H1 (cell line): Measurements from ENCODE around the gene TTC24. TPM values are rescaled to one million over a fixed set of nuclear protein-coding genes. Genes with fewer than 3 reads are reported as not detected.

Source experiments
- CTCF ChIA-PET: fragments of 300-600 bp; sonication (Branson Sonifier 250); formaldehyde crosslinking; loops from one replicate; lab custom pipeline; 2021; ENCODE audit not compliant: partially characterized antibody; lab: Charles Lee
- POLR2A ChIA-PET: fragments of 300-600 bp; sonication (Branson Sonifier 250); formaldehyde crosslinking; loops from one replicate; lab custom pipeline; 2021; ENCODE audit warnings: inconsistent platforms; ENCODE audit not compliant: partially characterized antibody; lab: Charles Lee
- DNase-seq, 2 experiments: peaks; one replicate each; pipeline versions ENCODE4 v3.0.0 to v3.0.0-alpha.2; 2010 to 2022; ENCODE audit warnings: low spot score in 2 of 2, low read depth in 1 of 2, mixed read lengths in 1 of 2
- FAIRE-seq: peaks from 2 replicates; lab custom pipeline; 2011; peaks lifted over from hg19 to GRCh38; lab: Jason Lieb, UNC
- H2AFZ ChIP-seq: 2 replicates; pipeline ENCODE4 v1.8.1; 2012; ENCODE audit warnings: low read length, inconsistent platforms
- H2AK5ac ChIP-seq: 2 replicates; pipeline ENCODE4 v1.6.1; 2013; ENCODE audit warnings: low read depth, low read length
- H2BK120ac ChIP-seq: replicated peaks from 2 replicates; pipeline ENCODE3; 2013; ENCODE audit warnings: low read depth, low read length, inconsistent platforms
- H2BK12ac ChIP-seq: 2 replicates; pipeline ENCODE4 v1.6.1; 2013; ENCODE audit warnings: low read depth, low read length
- H2BK15ac ChIP-seq: 2 replicates; pipeline ENCODE4 v1.6.1; 2013; ENCODE audit warnings: low read length
- H2BK20ac ChIP-seq: 2 replicates; pipeline ENCODE4 v1.6.1; 2013; ENCODE audit warnings: low read length
- H2BK5ac ChIP-seq: 2 replicates; pipeline ENCODE4 v1.6.1; 2013; ENCODE audit warnings: low read depth, low read length
- H3K14ac ChIP-seq: 2 replicates; pipeline ENCODE4 v1.6.1; 2013; ENCODE audit warnings: inconsistent platforms; ENCODE audit not compliant: insufficient read length
- H3K18ac ChIP-seq: 2 replicates; pipeline ENCODE4 v1.6.1; 2013; ENCODE audit warnings: low read length; ENCODE audit errors: extremely low read depth
- H3K23ac ChIP-seq: 2 replicates; pipeline ENCODE4 v1.6.1; 2013; ENCODE audit warnings: inconsistent platforms; ENCODE audit not compliant: insufficient read length
- H3K23me2 ChIP-seq: 2 replicates; pipeline ENCODE4 v1.6.1; 2013; ENCODE audit warnings: low read depth, low read length
- H3K27ac ChIP-seq: 2 replicates; pipeline ENCODE4 v1.6.1; 2011; ENCODE audit warnings: low read depth, low read length, inconsistent platforms
- H3K27me3 ChIP-seq, 4 experiments: replicated peaks in 1 of 4; 1 replicate in 1 of 4; 2 replicates in 3 of 4; pipeline versions ENCODE4 v1.6.1 to v1.8.1; 2011 to 2013; ENCODE audit warnings: low read length in 3 of 4, mild to moderate bottlenecking in 3 of 4, inconsistent platforms in 2 of 4, mixed read lengths in 2 of 4, moderate library complexity in 1 of 4; ENCODE audit not compliant: control insufficient read depth in 3 of 4, insufficient read depth in 3 of 4; ENCODE audit errors: extremely low read depth in 1 of 4
- H3K36me3 ChIP-seq, 4 experiments: 2 replicates each; pipeline versions ENCODE4 v1.6.1 to v1.8.1; 2011 to 2013; ENCODE audit warnings: mild to moderate bottlenecking in 4 of 4, low read length in 3 of 4, moderate library complexity in 2 of 4, control low read depth in 1 of 4, inconsistent platforms in 1 of 4; ENCODE audit not compliant: insufficient read depth in 4 of 4, control insufficient read depth in 2 of 4
- H3K4ac ChIP-seq: replicated peaks from 2 replicates; pipeline ENCODE3; 2013; ENCODE audit warnings: low read length, low read depth, mixed read lengths, inconsistent platforms; ENCODE audit not compliant: insufficient read length
- H3K4me1 ChIP-seq, 4 experiments: replicated peaks in 1 of 4; 1 replicate in 1 of 4; 2 replicates in 3 of 4; pipeline versions ENCODE4 v1.6.1 to v1.8.1; 2011 to 2013; ENCODE audit warnings: low read length in 3 of 4, inconsistent platforms in 2 of 4, mixed read lengths in 1 of 4; ENCODE audit not compliant: insufficient read depth in 4 of 4, control insufficient read depth in 3 of 4
- H3K4me2 ChIP-seq, 2 experiments: 2 replicates each; pipeline versions ENCODE4 v1.6.1 to v1.8.1; 2011 to 2013; ENCODE audit warnings: low read depth in 2 of 2, low read length in 2 of 2, control low read depth in 1 of 2, inconsistent platforms in 1 of 2, mild to moderate bottlenecking in 1 of 2; ENCODE audit not compliant: insufficient read depth in 1 of 2
- H3K4me3 ChIP-seq, 4 experiments: fragments of 200-600, 300-600 bp in 1 of 4; sonication (generic), shearing (Covaris generic), sonication (Bioruptor Twin) in 1 of 4; 2 replicates each; pipeline versions ENCODE4 v1.5.1 to v1.8.1; 2011 to 2016; ENCODE audit warnings: low read length in 4 of 4, low read depth in 3 of 4, control low read depth in 2 of 4, inconsistent platforms in 2 of 4, mild to moderate bottlenecking in 2 of 4, mixed read lengths in 1 of 4, moderate library complexity in 1 of 4; ENCODE audit not compliant: insufficient read depth in 2 of 4; ENCODE audit errors: extremely low read depth in 1 of 4
- H3K56ac ChIP-seq: replicated peaks from 2 replicates; pipeline ENCODE3; 2013; ENCODE audit warnings: low read depth, mild to moderate bottlenecking, mixed read lengths, low read length, inconsistent platforms; ENCODE audit not compliant: insufficient read length
- H3K79me1 ChIP-seq: 2 replicates; pipeline ENCODE4 v1.6.1; 2013; ENCODE audit warnings: low read depth, low read length, control low read depth
- H3K79me2 ChIP-seq, 2 experiments: 2 replicates each; pipeline versions ENCODE4 v1.6.1 to v1.8.1; 2012 to 2013; ENCODE audit warnings: low read length in 2 of 2, mild to moderate bottlenecking in 2 of 2, inconsistent platforms in 1 of 2; ENCODE audit not compliant: insufficient read depth in 2 of 2, control insufficient read depth in 1 of 2
- H3K9ac ChIP-seq, 4 experiments: replicated peaks in 1 of 4; 1 replicate in 1 of 4; 2 replicates in 3 of 4; pipeline versions ENCODE4 v1.6.1 to v1.8.1; 2011 to 2013; ENCODE audit warnings: low read depth in 3 of 4, low read length in 3 of 4, control low read depth in 2 of 4, mild to moderate bottlenecking in 2 of 4, moderate library complexity in 2 of 4, inconsistent platforms in 1 of 4; ENCODE audit errors: extremely low read depth in 1 of 4
- H3K9me3 ChIP-seq, 2 experiments: 2 replicates each; pipeline versions ENCODE4 v1.6.1 to v1.8.1; 2012 to 2013; ENCODE audit warnings: mild to moderate bottlenecking in 2 of 2, moderate library complexity in 2 of 2, control low read depth in 1 of 2, inconsistent platforms in 1 of 2, low read depth in 1 of 2, low read length in 1 of 2, mixed read lengths in 1 of 2; ENCODE audit not compliant: insufficient read depth in 2 of 2
- H4K20me1 ChIP-seq, 2 experiments: replicated peaks in 1 of 2; 2 replicates each; pipeline versions ENCODE3 to v1.8.1; 2011 to 2013; ENCODE audit warnings: inconsistent platforms in 2 of 2, low read length in 2 of 2, mild to moderate bottlenecking in 1 of 2; ENCODE audit not compliant: insufficient read depth in 2 of 2, control insufficient read depth in 1 of 2
- H4K5ac ChIP-seq: 2 replicates; pipeline ENCODE4 v1.6.1; 2013; ENCODE audit warnings: low read length, low read depth, mixed read lengths, inconsistent platforms; ENCODE audit not compliant: insufficient read length
- H4K8ac ChIP-seq: 2 replicates; pipeline ENCODE4 v1.8.0; 2013; ENCODE audit warnings: mild to moderate bottlenecking, moderate library complexity, low read length, inconsistent platforms; ENCODE audit not compliant: insufficient read depth; ENCODE audit errors: extremely low read depth
- H4K91ac ChIP-seq: replicated peaks from 2 replicates; pipeline ENCODE3; 2013; ENCODE audit warnings: low read length, mixed read lengths, inconsistent platforms; ENCODE audit not compliant: insufficient read length
- ATF2 ChIP-seq: IDR thresholded peaks from 2 replicates; pipeline ENCODE4 v1.6.1; 2012; ENCODE audit warnings: low read length, inconsistent platforms
- ATF3 ChIP-seq: IDR thresholded peaks from 2 replicates; pipeline ENCODE4 v1.6.1; 2011; ENCODE audit warnings: low read depth, mild to moderate bottlenecking, low read length; ENCODE audit not compliant: insufficient read depth
- BCL11A ChIP-seq, 2 experiments: IDR thresholded peaks; one replicate each; pipeline ENCODE4 v1.6.1; 2011; ENCODE audit warnings: low read depth in 2 of 2, low read length in 2 of 2, mild to moderate bottlenecking in 2 of 2
- CREB1 ChIP-seq: IDR thresholded peaks from 2 replicates; pipeline ENCODE4 v1.6.1; 2012; ENCODE audit warnings: inconsistent platforms
- CTBP2 ChIP-seq: IDR thresholded peaks from 2 replicates; pipeline ENCODE4 v1.7.0; 2011; ENCODE audit warnings: borderline replicate concordance, mild to moderate bottlenecking, moderate library complexity, mixed read lengths, low read length; ENCODE audit not compliant: insufficient read depth, insufficient read length
- EZH2 ChIP-seq: fragments of 200-600 bp; sonication (generic); IDR thresholded peaks from 2 replicates; pipeline ENCODE4 v1.7.1; 2012; ENCODE audit warnings: low read depth, mild to moderate bottlenecking, moderate library complexity, low read length, inconsistent platforms; ENCODE audit not compliant: severe bottlenecking
- SP1 ChIP-seq: IDR thresholded peaks from 2 replicates; pipeline ENCODE4 v1.6.1; 2011; ENCODE audit warnings: low read depth, low read length
- SP2 ChIP-seq: IDR thresholded peaks from 2 replicates; pipeline ENCODE4 v1.6.1; 2012; ENCODE audit warnings: mild to moderate bottlenecking, low read length, inconsistent platforms
- TAF1 ChIP-seq: IDR thresholded peaks from 2 replicates; pipeline ENCODE4 v1.6.1; 2011; ENCODE audit warnings: mild to moderate bottlenecking, low read depth, low read length
- TCF12 ChIP-seq: IDR thresholded peaks from 2 replicates; pipeline ENCODE4 v1.6.1; 2011; ENCODE audit warnings: low read depth, mild to moderate bottlenecking, low read length
- WGBS, 2 experiments: shearing (Covaris generic) in 1 of 2; methylation state at CpG; one replicate each; pipeline versions ENCODE4 v1.1.6 to v1.1.7; 2013 to 2015; ENCODE audit warnings: low lambda C conversion rate in 2 of 2, mixed read lengths in 2 of 2, inconsistent platforms in 1 of 2, low coverage in 1 of 2, missing lambda C conversion rate in 1 of 2; ENCODE audit not compliant: insufficient replicate concordance in 2 of 2, insufficient coverage in 1 of 2, insufficient read length in 1 of 2; ENCODE audit errors: extremely low coverage in 1 of 2, missing lambda C conversion rate in 1 of 2; 5-methylcytosine and 5-hydroxymethylcytosine counted together
- polyA plus RNA-seq, 7 experiments: library from polyadenylated mRNA; depleted of rRNA in 3 of 7; stranded (reverse) in 5 of 7; unstranded in 2 of 7; fragments of >200 nt in 5 of 7; fragments of 200-250 nt in 2 of 7; gene quantifications; 1 replicate in 5 of 7; 2 replicates in 1 of 7; 4 replicates in 1 of 7; pipeline versions ENCODE4 v1.2.1 to v1.2.3, GENCODE V29; 2011 to 2013; ENCODE audit warnings: missing spikeins in 2 of 7, mixed read lengths in 2 of 7
- total RNA-seq: library from RNA; stranded (reverse); fragmentation: NEBNext Ultra II Directional; extraction: Animal tissue kit (Norgen Biotek cat#: 25700); gene quantifications from 2 replicates; pipeline ENCODE4 v1.2.1, GENCODE V29; 2021

Gene TTC24
- total and polyA plus RNA-seq, 2 of the 8 experiments (the other 6 are each of a cell fraction or from before 2014, with no cell fraction given) = 0.08 TPM; not detected in 1

- Histone ChIP-seq H2BK12ac (no peak overlapping the region), H3K9me3 (no peaks in the 10 kb centered on the region), H3K79me1 (no peaks in the 10 kb centered on the region), H3K79me2 (no peaks in the 10 kb centered on the region), H3K56ac (no peak overlapping the region), H4K20me1 (peaks cover 0 to 3% of the 10 kb centered on the region in 2 experiments), H2AFZ (no peak overlapping the region), H3K18ac (no peak overlapping the region), H3K36me3 (peaks cover 13 to 28% (median 24%) of the 10 kb centered on the region in 4 experiments; a peak in 7 of 8 replicates), H2BK120ac (no peak overlapping the region), H3K27ac (no peak overlapping the region), H3K4ac (no peak overlapping the region), H3K23ac (no peak overlapping the region), H3K4me1 (no peaks in the 10 kb centered on the region), H2BK20ac (no peak overlapping the region), H4K8ac (no peak overlapping the region), H4K5ac (no peak overlapping the region), H3K23me2 (no peaks in the 10 kb centered on the region), H2BK5ac (no peak overlapping the region), H3K9ac (no peak overlapping the region), H3K4me2 (no peak overlapping the region), H3K14ac (no peak overlapping the region), H3K4me3 (no peak overlapping the region), H2BK15ac (no peak overlapping the region), H4K91ac (no peak overlapping the region), H2AK5ac (no peak overlapping the region), H3K27me3 (no peaks in the 10 kb centered on the region)
- FAIRE-seq = no peak
- 70% methylated on average over 5 of the region's 5 CpGs; no CpG with 5 or more reads in 1 of the 2 experiments for WGBS, 2 experiments
- ChIA-PET CTCF (interaction anchor here (0.6 to 2.0 kb wide), 3 partner anchors 11 to 59 kb away, joined by 3 to 7 read pairs (median 4); no protein-coding TSS in a partner anchor), POLR2A (interaction anchor here (1.5 to 1.8 kb wide), 2 partner anchors 11 to 23 kb away, joined by 3 to 4 read pairs; no protein-coding TSS in a partner anchor)
- TF ChIP-seq TAF1 (no peak), TCF12 (no peak), ATF3 (no peak), SP1 (no peak), SP2 (no peak), ATF2 (no peak), BCL11A (IDR thresholded peaks at IDR 0.05; ENCODE audit: low read depth in 2 of 2, low read length in 2 of 2) (no peak), EZH2 (no peak), CREB1 (no peak), CTBP2 (no peak)
- DNase-seq = no peak
These were observed 18.8 kb upstream of the TTC24 start for GRCh38 chr1:156560585-156561163.
